ENCODE results near the gene TSPAN33.
"Not testable (repeated sequence)": the region's sequence is repeated elsewhere in the genome, so short reads cannot be mapped to it uniquely, and the experiment has no call there.

Gene TSPAN33

DNA sequence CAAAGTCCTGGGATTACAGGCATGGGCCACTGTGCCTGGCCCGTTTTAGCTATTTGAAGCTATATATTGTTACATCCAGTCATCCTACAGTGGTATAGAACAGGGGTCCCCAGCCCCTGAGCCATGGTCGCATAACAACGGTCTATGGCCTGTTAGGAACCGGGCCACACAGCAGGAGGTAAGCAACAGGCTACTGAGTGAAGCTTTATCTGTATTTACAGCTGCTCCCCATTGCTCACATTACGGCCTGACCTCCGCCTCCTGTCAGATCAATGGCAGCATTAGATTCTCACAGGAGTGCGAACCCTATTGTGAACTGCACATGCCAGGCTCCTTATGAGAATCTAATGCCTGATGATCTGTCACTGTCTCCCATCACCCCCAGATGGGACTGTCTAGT lies 26.3 kb upstream of the TSPAN33 start:
- in situ Hi-C loops (cut with HindIII; ENCODE audit: low pct_ligation_motif_present, low sequenced_read_pairs), result no loop called here
- TF ChIP-seq, protein P1, sequence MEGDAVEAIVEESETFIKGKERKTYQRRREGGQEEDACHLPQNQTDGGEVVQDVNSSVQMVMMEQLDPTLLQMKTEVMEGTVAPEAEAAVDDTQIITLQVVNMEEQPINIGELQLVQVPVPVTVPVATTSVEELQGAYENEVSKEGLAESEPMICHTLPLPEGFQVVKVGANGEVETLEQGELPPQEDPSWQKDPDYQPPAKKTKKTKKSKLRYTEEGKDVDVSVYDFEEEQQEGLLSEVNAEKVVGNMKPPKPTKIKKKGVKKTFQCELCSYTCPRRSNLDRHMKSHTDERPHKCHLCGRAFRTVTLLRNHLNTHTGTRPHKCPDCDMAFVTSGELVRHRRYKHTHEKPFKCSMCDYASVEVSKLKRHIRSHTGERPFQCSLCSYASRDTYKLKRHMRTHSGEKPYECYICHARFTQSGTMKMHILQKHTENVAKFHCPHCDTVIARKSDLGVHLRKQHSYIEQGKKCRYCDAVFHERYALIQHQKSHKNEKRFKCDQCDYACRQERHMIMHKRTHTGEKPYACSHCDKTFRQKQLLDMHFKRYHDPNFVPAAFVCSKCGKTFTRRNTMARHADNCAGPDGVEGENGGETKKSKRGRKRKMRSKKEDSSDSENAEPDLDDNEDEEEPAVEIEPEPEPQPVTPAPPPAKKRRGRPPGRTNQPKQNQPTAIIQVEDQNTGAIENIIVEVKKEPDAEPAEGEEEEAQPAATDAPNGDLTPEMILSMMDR (IDR thresholded peaks at IDR 0.05; ENCODE audit: low read depth, low read length, missing control alignments), result no peak
- DNase-seq, result no peak
- no peaks in the 10 kb centered on the region for H3K36me3 ChIP-seq (replicated peaks)
- no peaks in the 10 kb centered on the region for H3K27me3 ChIP-seq (replicated peaks)
- no peak overlapping the region for H3K27ac ChIP-seq
- H3K4me3 ChIP-seq (ENCODE audit: low read depth, low read length), result no peak overlapping the region

DNA sequence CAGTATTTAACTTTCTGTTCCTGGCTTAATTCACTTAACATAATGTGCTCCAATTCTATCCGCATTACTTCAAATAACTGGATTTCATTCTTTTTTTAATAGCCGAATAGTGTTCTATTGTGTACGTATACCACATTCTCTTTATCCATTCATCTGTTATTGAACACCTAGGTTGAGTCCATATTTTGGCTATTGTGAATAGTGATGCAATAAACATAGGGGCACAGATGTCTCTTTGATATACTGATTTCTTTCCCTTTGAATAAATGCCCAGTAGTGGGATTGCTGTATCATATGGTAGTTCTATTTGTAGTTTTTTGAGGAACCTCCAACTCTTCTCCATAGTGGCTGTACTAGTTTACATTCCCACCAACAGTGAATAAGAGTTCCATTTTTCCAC lies 25.5 kb upstream of the TSPAN33 start:
- no peak overlapping the region for H3K4me3 ChIP-seq (ENCODE audit: low read depth, low read length)
- no peak for DNase-seq
- no peaks in the 10 kb centered on the region for H3K27me3 ChIP-seq (replicated peaks)
- H3K27ac ChIP-seq, result no peak overlapping the region
- in situ Hi-C loops (cut with HindIII; ENCODE audit: low pct_ligation_motif_present, low sequenced_read_pairs), result no loop called here
- TF ChIP-seq, protein P1 (IDR thresholded peaks at IDR 0.05; ENCODE audit: low read depth, low read length, missing control alignments), result no peak
- no peaks in the 10 kb centered on the region for H3K36me3 ChIP-seq (replicated peaks)

DNA sequence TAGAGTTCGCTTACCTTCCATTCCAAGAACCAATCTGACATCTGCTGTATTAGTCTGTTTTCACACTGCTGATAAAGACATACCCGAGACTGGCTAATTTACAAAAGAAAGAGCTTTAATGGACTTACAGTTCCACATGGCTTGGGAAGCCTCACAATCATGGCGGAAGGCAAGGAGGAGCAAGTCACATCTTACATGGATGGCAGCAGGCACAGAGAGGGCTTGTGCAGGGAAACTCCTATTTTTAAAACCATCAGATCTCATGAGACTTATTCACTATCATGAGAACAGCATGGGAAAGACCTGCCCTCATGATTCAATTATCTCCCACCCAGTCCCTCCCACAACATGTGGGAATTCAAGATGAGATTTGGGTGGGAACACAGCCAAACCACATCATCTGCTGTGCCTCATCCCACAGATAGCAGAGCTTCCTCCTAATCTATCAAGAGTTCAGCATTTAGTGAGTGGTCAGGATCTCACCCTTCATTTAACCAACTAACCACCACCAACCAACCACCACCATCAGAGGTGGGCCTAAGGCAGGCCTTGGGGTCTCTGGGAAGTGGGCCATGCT lies 22.9 kb upstream of the TSPAN33 start:
- peak; percentile 3 for DNase-seq
- H3K4me3 ChIP-seq (ENCODE audit: low read depth, low read length); H3K27ac ChIP-seq; H3K36me3 ChIP-seq (replicated peaks); H3K27me3 ChIP-seq (replicated peaks); in situ Hi-C loops (cut with HindIII; ENCODE audit: low pct_ligation_motif_present, low sequenced_read_pairs): not testable (repeated sequence)

DNA sequence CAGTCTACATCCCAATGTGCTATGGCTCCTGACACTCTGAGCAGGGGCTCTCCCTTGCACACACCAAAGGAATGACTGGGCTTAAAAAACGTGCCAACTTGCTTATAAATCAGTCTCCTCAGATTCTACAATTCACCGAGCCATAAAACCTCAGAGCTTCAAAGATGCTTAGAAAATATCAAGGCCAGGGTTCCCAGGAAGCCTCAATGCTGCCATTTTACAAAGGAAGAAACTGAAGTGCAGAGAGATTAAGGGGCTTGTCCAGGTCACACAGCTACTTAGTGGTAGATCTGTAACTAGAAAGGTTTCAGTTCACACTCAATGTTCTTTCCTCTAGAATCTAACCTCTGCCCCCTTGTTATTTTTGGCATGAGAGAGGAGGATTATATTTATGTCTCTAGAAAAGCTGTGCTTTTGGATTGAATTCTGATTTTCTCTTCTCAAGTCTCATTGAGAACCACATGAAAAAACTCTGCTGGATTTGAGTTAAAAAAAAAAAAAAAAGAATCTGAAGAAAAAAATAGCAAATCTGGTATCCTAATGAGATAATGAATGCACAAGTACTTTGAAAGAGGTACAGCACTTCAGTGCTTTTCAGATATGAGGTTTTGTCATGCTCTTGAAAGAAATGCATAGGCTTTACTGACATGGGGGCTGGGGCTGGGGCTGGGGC lies 22.3 kb upstream of the TSPAN33 start:
- no peak overlapping the region for H3K27ac ChIP-seq
- no peak for DNase-seq
- no peaks in the 10 kb centered on the region for H3K36me3 ChIP-seq (replicated peaks)
- in situ Hi-C loops (cut with HindIII; ENCODE audit: low pct_ligation_motif_present, low sequenced_read_pairs), result no loop called here
- H3K4me3 ChIP-seq (ENCODE audit: low read depth, low read length), result no peak overlapping the region
- TF ChIP-seq, protein P1 (IDR thresholded peaks at IDR 0.05; ENCODE audit: low read depth, low read length, missing control alignments), result no peak
- H3K27me3 ChIP-seq (replicated peaks), result peaks cover 4% of the 10 kb centered on the region

DNA sequence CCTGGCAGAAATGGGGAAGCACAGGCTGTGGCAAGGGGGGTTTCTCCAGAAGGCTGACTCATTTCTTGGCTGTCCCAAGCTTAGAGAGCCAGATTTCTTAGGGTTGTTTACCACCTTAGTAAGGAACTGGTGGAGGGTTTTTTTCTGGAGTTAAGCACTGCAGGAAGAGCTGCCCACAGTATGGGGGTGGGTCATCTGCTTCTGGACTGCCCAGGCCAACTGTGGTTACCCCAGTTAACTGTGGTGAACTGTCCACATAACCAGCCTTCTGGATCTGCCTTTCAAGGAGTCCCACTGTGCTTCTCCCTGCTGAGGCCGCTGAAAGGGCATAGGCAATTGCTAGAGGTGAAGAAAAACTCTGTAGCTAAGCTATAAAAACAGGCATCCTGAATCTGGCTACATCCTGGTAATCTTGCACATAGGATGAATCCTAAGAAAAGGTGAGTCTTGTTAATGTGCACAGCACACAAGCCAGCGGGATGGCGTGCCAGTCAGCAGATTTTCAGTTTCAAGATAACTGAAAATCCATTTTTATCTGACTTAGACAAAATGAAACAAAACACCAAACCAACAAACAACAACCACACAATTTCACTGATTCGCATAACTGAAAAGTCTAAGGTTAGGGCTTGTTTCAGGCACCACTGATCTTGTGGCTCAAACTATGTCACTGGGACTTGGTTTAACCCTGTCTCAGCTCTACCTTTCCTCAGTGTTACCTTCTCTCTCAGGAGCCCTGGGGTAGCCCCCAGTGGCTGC lies 21.6 kb upstream of the TSPAN33 start:
- H3K4me3 ChIP-seq (ENCODE audit: low read depth, low read length), result no peak overlapping the region
- no peak overlapping the region for H3K27ac ChIP-seq
- no peaks in the 10 kb centered on the region for H3K36me3 ChIP-seq (replicated peaks)
- in situ Hi-C loops (cut with HindIII; ENCODE audit: low pct_ligation_motif_present, low sequenced_read_pairs), result no loop called here
- TF ChIP-seq, protein P1 (IDR thresholded peaks at IDR 0.05; ENCODE audit: low read depth, low read length, missing control alignments), result no peak
- peaks cover 4% of the 10 kb centered on the region for H3K27me3 ChIP-seq (replicated peaks)
- peak; percentile 1 for DNase-seq

DNA sequence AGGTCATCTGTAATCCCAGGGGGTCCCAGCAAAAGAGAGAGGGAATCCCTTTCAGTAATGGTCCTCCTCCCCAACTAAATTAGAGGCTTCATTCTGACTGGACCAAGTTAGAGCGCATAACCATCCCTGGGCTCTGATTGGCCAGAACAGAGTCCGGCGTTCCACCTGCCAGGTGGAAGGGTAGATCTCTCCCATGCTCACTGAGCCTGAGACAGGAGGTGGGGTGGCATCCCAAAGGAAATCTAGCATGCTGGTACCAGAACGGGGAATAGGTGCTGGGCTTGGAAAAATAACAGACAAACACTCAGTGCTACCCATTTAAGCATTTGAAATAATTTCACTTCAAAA lies 21.0 kb upstream of the TSPAN33 start:
- no peak for DNase-seq
- Histone ChIP-seq H3K36me3 (replicated peaks) (no peaks in the 10 kb centered on the region), H3K27me3 (replicated peaks) (peaks cover 4% of the 10 kb centered on the region), H3K4me3 (ENCODE audit: low read depth, low read length) (no peak overlapping the region), H3K27ac (no peak overlapping the region)
- in situ Hi-C loops (cut with HindIII; ENCODE audit: low pct_ligation_motif_present, low sequenced_read_pairs), result no loop called here
- TF ChIP-seq, protein P1 (IDR thresholded peaks at IDR 0.05; ENCODE audit: low read depth, low read length, missing control alignments), result no peak

All from brain microvascular endothelial cell (primary cell).